Fibroblast of skin of left quadriceps (primary cell): ENCODE data around the gene LRRC63.
"Not testable (repeated sequence)": the region's sequence is repeated elsewhere in the genome, so short reads cannot be mapped to it uniquely, and the experiment has no call there.

Experiments used
- DNase-seq, 2 experiments: peaks; one replicate each; pipeline ENCODE4 v3.0.0-alpha.2; 2013; ENCODE audit warnings: low read depth in 2 of 2

Gene LRRC63, protein sequence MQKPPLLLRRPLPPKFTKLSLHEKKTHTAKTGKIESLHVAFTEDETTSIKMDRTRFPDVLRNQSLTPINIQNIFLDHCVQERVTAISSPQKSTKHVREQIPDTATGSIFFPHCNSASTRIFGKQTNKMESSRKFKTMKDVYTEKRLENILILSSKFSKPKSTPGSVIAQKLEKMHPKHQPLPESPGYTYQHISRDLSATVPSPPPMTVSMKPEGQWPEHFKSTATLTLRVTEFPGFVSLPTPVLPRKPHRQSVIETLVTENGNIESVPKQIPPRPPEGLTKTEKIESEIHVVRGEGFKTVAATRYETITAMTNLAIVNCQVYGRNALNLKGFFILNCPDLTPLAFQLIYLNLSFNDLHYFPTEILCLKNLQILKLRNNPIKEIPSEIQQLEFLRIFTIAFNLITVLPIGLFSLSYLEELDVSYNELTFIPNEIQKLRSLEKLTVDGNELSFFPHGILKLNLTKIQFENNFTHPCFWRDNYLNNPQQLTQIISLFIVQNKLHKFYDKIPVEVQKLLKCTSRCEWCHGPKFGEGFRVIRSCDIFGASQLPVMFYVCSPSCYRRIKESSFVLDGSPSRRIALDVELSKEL

DNA sequence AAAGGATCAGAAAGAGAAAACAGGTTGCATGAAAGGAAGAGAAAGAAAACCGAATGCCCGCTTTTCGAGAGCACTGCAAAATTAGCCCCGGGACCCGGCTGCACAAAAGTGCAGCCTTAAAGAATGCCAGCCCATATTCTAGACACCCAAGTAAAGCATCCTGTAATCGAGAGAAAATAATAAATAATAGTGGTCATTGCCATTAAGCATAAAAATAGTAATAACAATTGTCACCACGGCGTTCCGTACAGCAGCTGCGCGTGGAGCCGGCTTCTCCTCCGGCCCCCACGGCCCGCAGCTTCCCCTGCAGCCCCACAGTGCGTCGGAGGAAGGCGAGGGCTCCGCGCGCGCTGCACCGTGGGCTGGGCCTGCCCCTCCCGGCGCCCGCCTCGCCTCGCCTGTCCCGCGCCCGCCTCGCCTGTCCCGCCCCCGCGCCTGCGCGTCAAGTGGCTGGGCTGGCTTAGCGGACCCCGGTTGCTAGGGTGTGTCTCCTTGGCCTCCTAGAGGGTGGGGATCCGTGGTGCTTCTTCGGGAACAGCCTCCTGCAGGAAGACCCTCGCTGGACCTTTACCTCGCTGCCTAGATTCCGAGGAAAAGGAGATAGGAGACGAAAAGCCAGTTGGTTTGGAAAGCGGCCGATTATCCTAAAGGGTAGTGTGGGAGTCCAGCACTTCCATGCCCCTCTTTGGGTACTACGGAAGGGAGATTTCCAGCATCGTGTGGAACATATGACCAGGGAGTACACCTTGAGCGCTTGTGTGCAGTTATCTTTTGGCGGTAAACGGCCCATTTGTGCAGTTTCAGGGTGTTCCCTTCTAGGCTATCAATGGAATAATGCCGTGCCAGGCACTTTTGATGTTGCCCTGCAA is at the start of gene LRRC63:
LRRC63 (plus strand) TSS at position 446 of the 869 bp plus-strand sequence. CDS start 1,107 bp downstream, outside the sequence.
- DNase-seq, result no peak

DNA sequence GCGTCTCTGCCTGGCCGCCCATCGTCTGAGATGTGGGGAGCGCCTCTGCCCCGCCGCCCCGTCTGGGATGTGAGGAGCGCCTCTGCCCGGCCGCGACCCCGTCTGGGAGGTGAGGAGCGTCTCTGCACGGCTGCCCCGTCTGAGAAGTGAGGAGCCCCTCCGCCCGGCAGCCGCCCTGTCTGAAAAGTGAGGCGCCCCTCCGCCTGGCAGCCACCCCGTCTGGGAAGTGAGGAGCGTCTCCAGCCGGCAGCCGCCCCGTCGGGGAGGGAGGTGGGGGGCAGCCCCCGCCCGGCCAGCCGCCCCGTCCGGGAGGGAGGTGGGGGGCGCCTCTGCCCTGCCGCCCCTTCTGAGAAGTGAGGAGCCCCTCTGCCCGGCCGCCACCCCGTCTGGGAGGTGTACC is 49.0 kb upstream of the LRRC63 start:
- DNase-seq, result not testable (repeated sequence)

DNA sequence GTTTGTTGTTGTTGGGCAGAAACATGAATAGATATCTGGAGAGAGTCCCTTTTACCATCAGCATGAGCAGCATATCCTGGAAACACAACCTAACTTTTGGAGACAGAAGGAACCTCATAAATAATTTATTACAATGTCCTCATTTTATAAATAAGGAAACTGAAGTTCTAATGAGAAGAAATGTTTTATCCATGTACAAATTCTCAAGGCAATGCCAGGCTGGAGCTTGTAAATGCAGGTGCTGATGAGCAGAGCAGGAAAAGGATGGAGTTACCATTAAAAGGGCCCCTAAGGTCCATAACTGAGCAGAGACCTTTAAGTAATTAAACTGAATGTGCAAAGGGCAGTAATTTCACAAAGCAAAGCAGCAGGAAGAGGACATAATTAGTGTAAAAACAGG is 47.1 kb upstream of the LRRC63 start:
- DNase-seq, result no peak

DNA sequence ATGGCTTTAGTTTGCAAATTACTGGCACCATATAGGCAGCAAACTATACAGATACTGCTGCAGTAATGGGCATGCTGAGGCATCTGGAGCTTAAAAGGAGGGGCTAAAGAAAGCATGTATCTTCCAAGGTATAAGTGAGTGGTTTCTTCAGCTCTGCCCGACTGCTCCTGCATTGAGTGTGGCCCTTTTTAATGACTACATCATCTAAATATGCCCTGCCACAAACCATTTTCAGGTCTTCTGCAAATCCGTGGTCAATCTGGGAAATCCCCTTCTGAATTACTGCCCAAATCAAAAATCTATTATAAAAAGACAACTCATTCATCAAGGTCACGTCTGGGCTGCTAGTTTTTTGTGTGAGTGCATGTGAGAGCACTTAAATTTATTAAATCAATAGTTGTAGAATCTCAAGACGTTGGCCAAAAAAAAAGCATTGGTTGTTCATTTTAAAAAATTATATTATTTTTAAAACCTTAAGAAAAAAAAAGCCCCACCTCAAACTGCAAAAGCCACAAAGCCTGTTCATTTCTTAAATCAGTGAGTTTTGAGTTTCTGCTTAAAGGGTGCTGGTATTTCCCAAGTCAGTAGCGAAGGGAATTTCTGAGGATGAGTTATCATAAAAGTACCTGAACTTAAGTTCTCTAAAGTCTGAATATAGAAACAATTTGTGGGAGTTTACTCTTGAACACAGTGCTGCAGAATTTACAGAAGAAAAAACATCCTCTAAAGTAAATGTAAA is 46.1 kb upstream of the LRRC63 start:
- DNase-seq, result no peak

DNA sequence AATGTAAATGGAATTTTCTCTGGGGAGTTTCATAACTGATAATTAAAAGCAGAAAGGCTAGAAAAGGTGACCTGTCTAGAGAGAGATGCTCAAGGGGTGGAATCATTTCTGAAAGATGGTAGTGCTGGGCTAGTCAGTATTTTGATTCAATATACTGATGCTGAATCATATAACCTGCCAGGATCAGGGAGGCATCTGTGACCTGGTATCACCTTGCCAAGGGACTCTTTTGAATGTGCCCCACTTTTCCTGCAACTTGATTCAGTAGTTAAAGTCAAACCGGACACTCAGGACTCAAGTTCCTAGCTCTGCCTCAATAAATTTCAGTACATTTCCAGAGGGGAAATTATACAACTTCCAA is 45.5 kb upstream of the LRRC63 start:
- no peak for DNase-seq

DNA sequence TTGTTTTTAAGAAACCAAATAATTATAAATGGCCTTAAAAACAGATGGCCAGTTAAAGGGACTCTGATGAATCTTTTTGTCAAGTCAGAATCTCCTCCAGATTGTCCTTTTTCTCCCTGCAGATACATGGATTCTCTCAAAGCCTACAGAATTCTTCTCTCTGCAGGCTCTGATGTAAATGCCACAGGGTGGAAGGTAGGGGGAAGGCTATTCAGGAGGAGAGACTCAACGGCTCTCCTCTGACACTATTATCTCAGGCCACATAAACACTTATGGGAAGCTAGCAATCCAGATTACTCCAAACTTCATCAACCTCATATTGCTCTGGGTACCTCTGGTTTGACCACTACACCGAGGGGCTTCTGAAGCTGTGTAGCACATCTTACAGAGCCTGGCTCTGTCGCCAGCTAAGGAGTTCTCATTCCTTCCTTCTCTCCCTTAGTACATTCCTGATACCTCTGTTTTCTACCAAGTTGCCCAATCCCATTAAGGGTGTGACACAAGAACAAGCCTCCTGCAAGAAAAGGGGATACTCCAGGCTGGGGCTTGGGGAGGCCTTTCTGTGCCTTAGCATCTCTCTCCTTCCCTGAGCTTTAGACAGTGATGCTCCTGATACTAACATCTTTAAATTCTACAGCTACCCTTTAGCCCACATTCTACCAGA is 44.6 kb upstream of the LRRC63 start:
- DNase-seq, result no peak

DNA sequence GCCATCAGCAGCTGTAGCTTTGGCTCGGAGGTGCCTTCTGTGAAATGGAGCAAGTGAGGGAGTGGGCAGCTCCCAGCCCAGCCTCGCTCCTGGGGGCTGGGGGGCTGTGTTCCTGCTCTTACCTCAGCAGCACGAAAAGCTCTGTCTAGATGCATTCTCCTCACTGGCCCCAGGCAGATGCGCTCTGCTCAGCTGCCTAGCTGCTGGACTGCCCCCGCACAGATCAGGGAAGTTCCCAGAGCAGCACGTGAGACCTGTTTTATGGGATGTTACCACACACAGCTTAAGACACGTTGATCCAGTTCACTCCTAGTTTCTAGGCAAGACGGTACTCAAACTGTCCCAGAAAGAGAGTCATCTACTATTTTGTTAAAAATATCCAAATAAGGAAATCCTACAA is 43.4 kb upstream of the LRRC63 start:
- no peak for DNase-seq

DNA sequence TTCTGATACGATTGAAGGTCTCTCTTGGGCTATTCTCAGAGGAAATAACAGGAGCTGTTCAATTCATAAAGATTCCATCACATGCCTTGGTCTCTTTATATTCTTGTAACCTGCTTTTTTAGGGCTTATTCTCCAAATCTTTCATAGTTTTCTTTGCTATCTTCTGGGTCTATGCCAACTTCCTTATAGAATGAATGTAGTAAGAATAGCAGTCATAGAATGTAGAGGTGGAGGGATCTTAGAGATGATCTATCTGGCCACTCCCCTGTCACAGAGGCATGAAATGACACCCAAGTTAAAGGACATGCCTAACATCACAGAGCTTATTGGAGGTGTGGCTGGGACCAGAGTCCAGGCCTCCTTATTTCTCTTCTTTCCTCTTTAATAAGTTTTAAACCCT is 42.9 kb upstream of the LRRC63 start:
- DNase-seq, result no peak

DNA sequence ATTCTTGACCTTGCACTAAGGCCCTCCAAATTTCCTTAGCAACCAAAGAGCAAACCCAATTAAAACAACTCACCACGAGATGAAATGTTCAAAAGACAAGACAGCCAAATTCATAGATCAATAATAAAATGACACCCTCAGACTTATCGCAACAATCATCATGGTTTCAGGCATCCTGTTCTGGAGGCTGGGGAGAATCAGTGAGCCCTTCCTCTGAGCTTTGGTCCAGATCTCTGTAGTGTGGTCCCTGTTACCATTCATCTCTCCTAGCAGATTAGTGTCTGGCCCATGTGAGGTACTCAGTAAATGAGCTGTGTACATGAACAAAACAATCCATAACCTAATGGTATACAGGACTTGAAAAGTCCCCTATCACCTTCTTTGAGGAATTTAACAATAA is 42.0 kb upstream of the LRRC63 start:
- no peak for DNase-seq

DNA sequence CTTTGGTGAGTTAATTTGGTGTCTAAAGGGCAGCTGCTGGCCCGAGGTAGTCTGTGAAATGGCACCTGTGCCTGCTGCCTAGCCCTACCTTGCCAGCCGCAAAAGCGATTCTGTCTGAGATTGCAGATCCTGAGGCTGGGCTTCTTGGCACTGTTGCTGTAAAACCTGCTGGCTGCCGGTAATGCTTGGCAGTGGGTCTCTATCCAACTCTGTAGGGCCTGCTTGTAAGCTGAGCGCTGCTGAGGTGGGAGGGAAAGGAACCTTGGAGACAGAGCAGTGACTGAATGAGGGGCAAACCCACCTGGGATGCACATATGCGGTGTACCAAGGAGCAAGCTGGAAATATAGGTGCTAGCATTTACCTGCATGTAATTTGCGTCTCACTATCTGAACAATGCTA is 41.5 kb upstream of the LRRC63 start:
- DNase-seq, result no peak

DNA sequence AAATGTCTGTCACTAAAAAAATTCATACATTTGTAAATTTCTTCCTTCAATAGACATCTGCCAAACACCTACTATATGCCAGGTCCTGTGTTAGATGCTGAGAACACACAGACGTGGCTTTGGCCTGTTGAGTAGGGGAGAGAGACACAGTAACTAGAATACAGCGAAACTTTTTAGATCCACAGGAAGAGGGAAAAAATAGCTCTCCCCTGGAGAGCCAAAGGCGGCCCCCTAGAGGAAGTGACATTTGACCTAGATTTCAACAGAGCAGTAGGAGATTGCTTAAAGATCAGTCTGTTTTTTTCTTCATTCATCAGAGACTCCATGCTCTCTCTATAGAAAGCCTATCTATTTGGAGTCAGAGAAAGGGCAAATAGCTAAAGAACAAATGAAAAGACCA is 41.0 kb upstream of the LRRC63 start:
- no peak for DNase-seq

DNA sequence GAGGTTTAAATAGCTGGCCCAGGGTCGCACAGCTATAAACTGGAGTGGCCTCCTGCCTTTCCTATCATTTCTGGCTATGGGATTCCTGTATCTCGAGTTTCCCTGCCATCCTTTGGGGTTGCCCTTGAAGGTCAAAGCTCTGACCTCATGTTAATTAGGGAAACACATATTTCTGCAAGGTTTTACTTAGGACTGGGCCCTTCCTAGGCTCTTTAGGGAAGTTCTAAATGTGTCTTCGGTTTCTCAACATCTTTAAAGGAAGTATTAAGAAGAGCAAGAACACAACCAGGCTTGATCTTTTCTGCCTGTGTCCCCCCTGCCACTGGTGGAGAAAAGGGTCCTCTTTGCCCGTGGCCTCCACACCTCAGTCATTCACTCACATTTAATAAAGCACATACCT is 40.5 kb upstream of the LRRC63 start:
- no peak for DNase-seq

DNA sequence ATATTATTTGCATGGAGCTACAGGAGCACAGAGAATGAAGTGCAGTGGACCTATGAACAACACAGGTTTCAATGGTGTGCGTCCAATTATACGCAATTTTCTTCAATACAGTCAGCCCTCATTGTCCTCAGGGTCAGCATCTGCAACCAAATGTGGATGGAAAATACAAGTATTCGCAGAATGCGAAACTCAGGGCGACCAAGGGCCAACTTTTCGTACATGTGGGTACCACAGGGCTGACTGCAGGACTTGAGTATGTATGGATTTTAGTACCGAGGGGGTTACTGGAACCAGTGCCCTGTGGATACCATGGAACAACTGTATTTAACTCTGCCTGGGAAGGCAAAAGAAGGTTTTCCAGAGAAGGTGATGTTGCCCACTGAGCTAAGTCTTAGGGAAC is 40.0 kb upstream of the LRRC63 start:
- DNase-seq, result no peak

DNA sequence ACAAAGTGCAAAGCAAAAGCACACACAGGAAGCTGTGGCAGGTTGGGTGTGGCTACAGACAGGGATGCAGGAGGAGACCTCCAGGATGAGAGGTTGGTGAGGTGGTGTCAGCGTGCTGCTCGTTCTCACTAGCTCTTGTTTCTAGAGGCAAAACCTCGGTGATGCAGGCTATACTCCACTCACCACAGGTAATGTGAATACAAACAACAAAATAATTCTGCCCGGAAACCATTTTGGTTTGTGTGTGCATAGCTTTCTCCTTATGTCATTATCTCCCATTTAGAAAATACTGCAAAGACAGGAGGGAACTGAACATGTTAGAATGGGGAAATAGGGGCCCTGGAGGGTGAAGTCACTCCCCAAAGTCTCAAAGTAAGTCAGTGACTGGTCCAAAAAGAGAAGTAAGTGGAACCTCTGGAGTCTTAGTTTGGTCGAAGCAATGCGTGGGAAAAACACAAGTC is 39.2 kb upstream of the LRRC63 start:
- DNase-seq, result no peak

DNA sequence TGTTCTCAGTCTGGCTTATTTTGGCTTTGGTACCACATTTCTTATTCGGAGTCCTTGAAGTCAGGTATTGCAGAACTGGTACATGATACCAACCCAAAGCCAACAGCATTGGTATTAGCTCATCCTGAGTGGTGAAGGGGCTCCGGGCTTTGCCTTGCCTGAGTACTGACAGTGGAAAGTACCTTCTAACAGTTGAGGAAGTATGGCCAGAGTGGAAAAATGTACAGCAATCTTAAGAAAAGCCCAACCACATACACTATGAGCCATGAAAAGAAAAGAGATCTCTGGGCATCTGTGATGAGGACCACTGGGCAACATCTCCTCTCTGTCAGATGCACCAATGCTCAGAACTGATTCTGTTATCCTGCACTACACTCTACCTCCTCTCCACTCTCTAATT is 38.1 kb upstream of the LRRC63 start:
- no peak for DNase-seq

DNA sequence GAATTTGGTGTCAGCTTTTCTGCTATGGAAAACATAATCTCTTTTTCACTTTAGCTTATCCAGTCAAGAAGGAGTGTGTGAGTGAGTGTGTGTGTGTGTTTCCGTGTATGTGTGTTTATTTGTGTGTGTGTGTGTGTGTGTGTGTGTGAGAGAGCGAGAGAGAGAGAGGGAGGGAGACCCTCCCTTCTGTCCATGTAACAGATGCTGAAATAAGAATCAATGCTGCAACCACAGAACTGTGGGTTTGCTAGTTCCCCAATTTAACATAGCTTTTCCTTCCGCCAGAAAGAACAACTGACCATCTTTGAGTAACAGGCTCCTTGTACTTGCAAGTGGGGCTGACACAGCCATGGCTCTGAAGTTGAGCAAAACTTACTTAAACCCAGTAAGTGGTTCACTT is 35.0 kb upstream of the LRRC63 start:
- DNase-seq, result no peak

DNA sequence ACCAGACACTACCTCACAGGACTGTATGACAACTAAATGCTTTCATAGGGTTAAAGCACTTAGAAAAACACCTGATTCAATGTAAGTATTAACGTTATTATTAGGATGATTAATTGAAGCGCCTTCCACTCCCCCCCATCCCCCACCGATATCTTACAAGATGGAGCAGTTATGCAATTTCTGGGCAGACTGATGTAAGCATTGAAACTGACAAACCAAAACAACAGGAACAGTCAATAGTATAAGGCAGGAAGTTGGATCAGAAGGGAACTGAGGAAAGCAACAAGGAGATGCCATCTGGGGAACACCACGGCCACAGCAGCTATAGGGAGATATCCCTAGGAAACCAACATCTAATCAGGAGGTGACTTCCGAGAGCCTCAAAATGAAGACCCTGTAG is 33.6 kb upstream of the LRRC63 start:
- no peak for DNase-seq

DNA sequence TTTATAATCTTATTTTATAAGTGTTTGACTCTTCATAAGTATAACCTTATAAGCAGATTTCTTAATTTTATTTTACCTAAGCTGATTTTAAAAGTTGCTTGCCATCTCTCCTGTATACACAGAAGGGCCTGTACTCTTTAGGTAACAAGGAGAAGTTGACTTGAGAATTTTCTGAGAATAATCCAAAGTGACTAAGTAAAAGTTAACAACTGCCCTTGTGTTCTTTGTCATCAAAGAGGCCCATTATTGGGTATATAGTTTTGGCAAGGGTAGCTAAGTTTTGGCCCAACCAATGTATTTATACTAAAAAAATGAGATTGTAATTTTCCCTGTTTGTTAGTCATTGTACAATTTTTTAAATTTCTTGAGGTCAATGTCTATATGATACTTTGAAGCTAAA is 32.9 kb upstream of the LRRC63 start:
- no peak for DNase-seq

DNA sequence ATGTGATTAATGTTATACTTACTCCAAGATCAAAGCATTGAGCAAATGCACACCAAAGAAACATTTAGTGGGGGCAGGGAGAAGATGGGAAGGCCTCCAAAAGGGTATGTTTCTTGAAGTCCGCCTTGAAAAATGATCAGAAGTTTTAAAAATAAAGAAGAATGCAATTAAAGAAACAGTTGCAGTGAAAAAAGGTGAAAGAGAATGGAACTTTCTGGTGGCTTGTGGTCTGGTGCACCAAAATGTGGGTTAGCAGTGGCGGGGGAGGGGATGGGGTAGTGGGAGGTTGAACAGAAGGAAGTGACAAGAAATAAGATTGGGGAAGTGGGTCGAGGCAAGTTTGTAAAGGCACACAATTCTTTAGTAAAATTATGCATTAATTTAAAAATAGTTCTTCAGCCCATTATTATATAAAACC is 32.2 kb upstream of the LRRC63 start:
- no peak for DNase-seq

DNA sequence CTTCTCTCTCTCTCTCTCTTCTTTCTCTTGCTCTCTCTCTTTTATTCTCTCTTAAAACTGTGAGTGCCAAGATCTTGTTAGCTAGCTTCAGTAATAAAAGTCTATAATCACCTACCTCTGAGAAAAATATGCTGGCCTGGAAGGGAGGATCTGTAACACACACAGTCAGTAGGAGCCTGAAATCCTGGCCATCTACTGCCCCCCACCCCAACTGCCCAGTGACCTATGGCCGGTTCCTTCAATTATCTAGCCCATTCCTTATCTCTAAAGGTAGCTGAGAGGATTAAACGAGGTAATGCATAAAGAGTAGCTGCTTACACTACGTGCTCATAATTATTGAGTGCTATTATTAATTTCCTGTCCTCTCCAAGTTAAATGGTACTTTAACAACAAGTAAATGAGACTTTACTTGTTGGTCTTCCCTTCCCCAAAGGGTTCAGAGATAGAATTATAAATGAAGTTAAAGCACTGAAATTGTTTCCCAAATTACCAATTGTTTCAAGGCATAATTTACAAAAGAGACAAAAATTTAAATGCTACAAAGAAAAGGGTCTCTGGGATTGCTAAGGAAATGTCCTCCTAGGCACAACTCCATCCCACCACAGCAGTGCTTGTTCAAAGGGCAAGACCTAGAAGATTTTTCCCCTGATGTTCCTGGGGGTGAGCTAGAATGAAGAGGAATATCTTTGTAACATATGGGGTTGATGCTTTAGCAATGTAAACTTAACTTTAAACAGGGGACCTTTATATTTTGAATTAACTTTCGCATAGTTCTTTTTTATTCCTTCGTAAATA is 31.6 kb upstream of the LRRC63 start:
- no peak for DNase-seq
